HFF-Myc (cell line): ENCODE results near the gene GPC5.

Experiments used
- DNase-seq: peaks from one replicate; pipeline ENCODE4 v3.0.0-alpha.2; 2011; ENCODE audit warnings: low read depth; ENCODE audit errors: extremely low read depth
- H3K4me3 ChIP-seq: replicated peaks from 2 replicates; pipeline ENCODE4 v1.5.1; 2011; ENCODE audit warnings: low read depth, mild to moderate bottlenecking, control low read depth, low read length
- CTCF ChIP-seq: IDR thresholded peaks from 2 replicates; pipeline ENCODE4 v1.5.1; 2012; ENCODE audit warnings: mild to moderate bottlenecking, low read depth, low read length, control low read depth; ENCODE audit errors: missing control alignments

The GPC5 gene

GRCh38 chr13:91563799-91564198, 165.4 kb downstream of the GPC5 start:
- H3K4me3 ChIP-seq, result no peak overlapping the region
- TF ChIP-seq CTCF, result no peak
- DNase-seq, result no peak

DNA sequence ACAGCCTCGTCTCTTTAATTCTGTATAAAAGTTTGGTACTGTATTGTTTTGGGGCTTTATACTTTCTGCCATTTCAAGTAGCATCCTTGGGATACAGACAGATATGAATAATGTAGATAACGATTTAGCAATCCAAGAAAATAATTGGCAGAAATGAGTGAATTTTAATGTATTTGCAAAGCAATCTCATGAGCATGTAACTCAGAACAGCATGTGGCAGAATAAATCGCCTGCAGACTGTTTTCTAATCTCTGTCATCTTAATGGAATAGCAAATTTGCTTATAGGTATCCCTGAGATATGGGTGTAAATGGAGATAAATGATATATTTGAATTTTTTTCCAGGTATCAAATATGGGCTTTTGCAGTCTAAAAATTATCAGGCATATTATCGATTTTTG, 166.0 kb downstream of the GPC5 start:
- TF ChIP-seq CTCF, result no peak
- H3K4me3 ChIP-seq, result no peak overlapping the region

GRCh38 chr13:91565296-91565695, 166.9 kb downstream of the GPC5 start:
- H3K4me3 ChIP-seq, result no peak overlapping the region
- TF ChIP-seq CTCF, result no peak
- no peak for DNase-seq

More for the DNA sequence above, 166.0 kb downstream of the GPC5 start:
- no peak for DNase-seq

DNA sequence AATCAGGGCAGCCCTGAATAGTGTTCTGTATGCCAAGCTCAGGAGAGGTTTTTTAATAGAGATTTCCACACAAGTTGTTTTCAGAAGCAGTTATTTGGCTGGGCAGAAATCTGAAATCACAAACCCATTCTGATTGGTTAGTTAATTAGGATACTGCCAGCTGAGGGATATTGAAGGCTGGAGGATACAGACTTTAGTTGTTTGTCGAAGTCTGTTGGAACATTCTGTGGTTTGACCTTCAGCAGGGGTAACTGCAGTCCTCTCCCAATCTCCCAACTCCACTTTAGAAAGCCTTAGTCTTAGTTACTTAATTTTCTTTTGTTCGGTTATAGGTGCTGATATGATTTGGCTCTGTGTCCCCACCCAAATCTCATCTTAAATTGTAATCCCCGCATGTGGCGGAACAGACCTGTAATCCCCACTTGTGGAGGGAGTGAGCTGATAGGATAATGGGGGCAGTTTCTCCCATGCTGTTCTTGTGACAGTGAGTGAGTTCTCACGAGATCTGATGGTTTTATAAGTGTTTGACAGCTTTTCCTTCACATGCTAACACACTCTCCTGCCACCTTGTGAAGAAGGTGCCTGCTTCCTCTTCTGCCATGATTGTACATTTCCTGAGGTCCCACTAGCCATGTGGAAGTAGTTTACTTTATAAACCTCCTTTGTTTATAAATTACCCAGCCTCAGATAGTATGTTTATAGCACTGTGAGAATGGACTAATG, 169.2 kb downstream of the GPC5 start:
- no peak for DNase-seq
- no peak overlapping the region for H3K4me3 ChIP-seq
- no peak for TF ChIP-seq CTCF

DNA sequence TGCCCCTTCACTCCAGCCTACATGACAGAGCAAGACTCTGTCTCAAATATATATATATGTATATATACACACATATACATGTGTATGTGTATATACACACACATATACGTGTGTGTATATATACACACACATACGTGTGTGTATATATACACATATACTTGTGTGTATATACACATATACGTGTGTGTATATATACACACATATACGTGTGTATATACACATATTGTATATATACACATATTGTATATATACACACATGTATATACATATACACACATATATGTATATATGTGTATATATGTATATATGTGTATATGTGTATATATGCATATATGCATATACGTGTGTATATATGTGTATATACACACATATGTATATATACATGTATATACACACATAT, 173.3 kb downstream of the GPC5 start:
- H3K4me3 ChIP-seq, result no peak overlapping the region
- DNase-seq, result no peak
- TF ChIP-seq CTCF, result no peak

DNA sequence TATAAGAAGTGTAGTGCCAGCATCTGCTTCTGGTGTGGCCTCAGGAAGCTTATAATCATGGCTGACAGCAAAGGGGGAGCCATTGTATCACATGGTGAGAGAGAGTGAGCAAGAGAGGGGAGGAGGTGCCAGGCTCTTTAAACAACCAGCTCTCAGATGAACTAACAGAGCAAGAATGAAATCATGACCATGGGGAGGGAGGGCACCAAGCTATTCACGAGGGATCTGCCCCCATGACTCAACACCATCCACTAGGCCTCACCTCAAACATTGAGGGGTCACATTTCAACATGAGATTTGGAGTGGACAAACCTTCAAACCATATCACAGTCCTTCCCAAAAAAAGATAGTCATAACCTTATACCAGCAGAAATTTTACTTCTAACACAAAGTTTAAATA, 174.0 kb downstream of the GPC5 start:
- no peak for DNase-seq
- no peak overlapping the region for H3K4me3 ChIP-seq
- TF ChIP-seq CTCF, result no peak
